IMR-90 (cell line): ENCODE measurements around the gene PRELID3B. TPM values are rescaled to one million over a fixed set of nuclear protein-coding genes. Genes with fewer than 3 reads are reported as not detected.

ENCODE experiments used
- ATAC-seq: fragments of 200-7000 bp; cut with Tn5 transposase; 2 replicates; pipeline ENCODE4 v1.9.1; 2020; ENCODE audit warnings: low read depth, mild to moderate bottlenecking, moderate library complexity
- BruUV-seq: library from RNA; stranded (reverse); fragments of 400-500 nt; replicated peaks from 2 replicates; lab custom pipeline; 2021; lab: Mats Ljungman, UMichigan
- CTCF ChIA-PET: fragments of 300-600 bp; formaldehyde crosslinking; extraction: SDS; loops from one replicate; lab custom pipeline; 2021; ENCODE audit warnings: antibody characterized with exemption; lab: Yijun Ruan, JAX
- POLR2A ChIA-PET: fragments of 300-600 bp; sonication (Branson Sonifier 250); formaldehyde crosslinking; loops from one replicate; lab custom pipeline; 2022; ENCODE audit warnings: antibody characterized with exemption; ENCODE audit not compliant: unreplicated experiment; lab: Charles Lee
- DNase-seq: peaks from one replicate; pipeline ENCODE4 v3.0.0; 2013
- H2AFZ ChIP-seq: replicated peaks from 2 replicates; pipeline ENCODE3; 2013; ENCODE audit warnings: low read length, mild to moderate bottlenecking; ENCODE audit not compliant: poor library complexity
- H2AK5ac ChIP-seq: 2 replicates; pipeline ENCODE4 v1.6.1; 2013; ENCODE audit warnings: low read depth, low read length, inconsistent platforms
- H2AK9ac ChIP-seq: replicated peaks from 2 replicates; pipeline ENCODE3; 2013; ENCODE audit warnings: mild to moderate bottlenecking, low read depth, low read length, moderate library complexity; ENCODE audit not compliant: poor library complexity
- H2BK120ac ChIP-seq: 2 replicates; pipeline ENCODE4 v1.6.1; 2013; ENCODE audit warnings: low read depth, low read length, inconsistent platforms
- H2BK15ac ChIP-seq: 3 replicates; pipeline ENCODE4 v1.6.1; 2013; ENCODE audit warnings: low read depth, low read length, inconsistent platforms
- H2BK20ac ChIP-seq: 2 replicates; pipeline ENCODE4 v1.6.1; 2013; ENCODE audit warnings: low read depth, mild to moderate bottlenecking, inconsistent platforms, low read length, moderate library complexity
- H2BK5ac ChIP-seq: 2 replicates; pipeline ENCODE4 v1.6.1; 2013; ENCODE audit warnings: mild to moderate bottlenecking, low read depth, low read length, inconsistent platforms; ENCODE audit not compliant: poor library complexity, severe bottlenecking
- H3K14ac ChIP-seq: replicated peaks from 2 replicates; pipeline ENCODE4 v1.6.1; 2013; ENCODE audit warnings: low read depth, low read length, inconsistent platforms
- H3K18ac ChIP-seq: 2 replicates; pipeline ENCODE4 v1.6.1; 2013; ENCODE audit warnings: low read depth, low read length, control low read depth
- H3K23ac ChIP-seq: 2 replicates; pipeline ENCODE4 v1.6.1; 2013; ENCODE audit warnings: low read depth, low read length, inconsistent platforms
- H3K27ac ChIP-seq: 2 replicates; pipeline ENCODE4 v1.5.1; 2013; ENCODE audit warnings: mild to moderate bottlenecking, control low read depth, low read length; ENCODE audit not compliant: insufficient read depth
- H3K27me3 ChIP-seq: 2 replicates; pipeline ENCODE4 v1.6.1; 2013; ENCODE audit warnings: low read length; ENCODE audit not compliant: control insufficient read depth, insufficient read depth
- H3K36me3 ChIP-seq: 2 replicates; pipeline ENCODE4 v1.6.1; 2013; ENCODE audit warnings: low read length, mixed read lengths; ENCODE audit not compliant: control insufficient read depth, insufficient read depth
- H3K4ac ChIP-seq: 2 replicates; pipeline ENCODE4 v1.6.1; 2013; ENCODE audit warnings: low read depth, low read length, inconsistent platforms
- H3K4me1 ChIP-seq: 2 replicates; pipeline ENCODE4 v1.6.1; 2013; ENCODE audit warnings: low read length, mixed read lengths; ENCODE audit not compliant: control insufficient read depth, insufficient read depth
- H3K4me2 ChIP-seq: 2 replicates; pipeline ENCODE4 v1.6.1; 2013; ENCODE audit warnings: low read depth, mild to moderate bottlenecking, control low read depth, low read length, moderate library complexity
- H3K4me3 ChIP-seq: 2 replicates; pipeline ENCODE4 v1.5.1; 2013; ENCODE audit warnings: low read depth, mild to moderate bottlenecking, control low read depth, low read length, moderate library complexity; ENCODE audit not compliant: insufficient read depth
- H3K56ac ChIP-seq: 2 replicates; pipeline ENCODE4 v1.6.1; 2013; ENCODE audit warnings: low read length, inconsistent platforms; ENCODE audit not compliant: insufficient read depth; ENCODE audit errors: extremely low read depth
- H3K79me1 ChIP-seq, 2 experiments: 2 replicates each; pipeline ENCODE4 v1.6.1; 2013; ENCODE audit warnings: low read length in 2 of 2, inconsistent platforms in 1 of 2, low read depth in 1 of 2
- H3K9ac ChIP-seq: 2 replicates; pipeline ENCODE4 v1.6.1; 2013; ENCODE audit warnings: low read depth, low read length, control low read depth
- H3K9me1 ChIP-seq: 2 replicates; pipeline ENCODE4 v1.6.1; 2013; ENCODE audit warnings: low read length, inconsistent platforms; ENCODE audit not compliant: insufficient read depth
- H3K9me3 ChIP-seq: 2 replicates; pipeline ENCODE4 v1.6.1; 2013; ENCODE audit warnings: low read length; ENCODE audit not compliant: control insufficient read depth, insufficient read depth
- H4K20me1 ChIP-seq: 2 replicates; pipeline ENCODE4 v1.6.1; 2013; ENCODE audit warnings: low read length, inconsistent platforms; ENCODE audit not compliant: insufficient read depth
- H4K5ac ChIP-seq: 2 replicates; pipeline ENCODE4 v1.6.1; 2013; ENCODE audit warnings: mild to moderate bottlenecking, low read depth, low read length, control low read depth
- H4K8ac ChIP-seq, 2 experiments: 2 replicates each; pipeline ENCODE4 v1.6.1; 2013; ENCODE audit warnings: low read depth in 2 of 2, low read length in 2 of 2, control low read depth in 1 of 2, inconsistent platforms in 1 of 2
- H4K91ac ChIP-seq: 2 replicates; pipeline ENCODE4 v1.6.1; 2013; ENCODE audit warnings: low read depth, low read length, inconsistent platforms; ENCODE audit not compliant: insufficient read depth
- MAFK ChIP-seq: IDR thresholded peaks from 2 replicates; pipeline ENCODE4 v1.6.1; 2012; ENCODE audit warnings: low read depth, low read length, improper control_type of control experiment
- NFE2L2 ChIP-seq: fragments of 150-350 bp; IDR thresholded peaks from 2 replicates; pipeline ENCODE4 v1.6.1; 2016; ENCODE audit warnings: low read depth, mild to moderate bottlenecking, low read length
- RCOR1 ChIP-seq: IDR thresholded peaks from 2 replicates; pipeline ENCODE4 v1.6.1; 2012; ENCODE audit warnings: mild to moderate bottlenecking, low read length, improper control_type of control experiment; ENCODE audit not compliant: insufficient replicate concordance
- WGBS, 2 experiments: methylation state at CpG; one replicate each; pipeline versions ENCODE4 v1.1.5 to v1.1.7; 2013; ENCODE audit warnings: missing lambda C conversion rate in 2 of 2; ENCODE audit not compliant: insufficient read length in 1 of 2; ENCODE audit errors: extremely low coverage in 2 of 2; 5-methylcytosine and 5-hydroxymethylcytosine counted together
- dilution Hi-C: fragments of 300-500 bp; cut with HindIII; formaldehyde crosslinking; loops from one replicate; pipeline ENCODE4 v1.14.3; 2018; ENCODE audit warnings: low sequenced_read_pairs; ENCODE audit not compliant: unreplicated experiment
- in situ Hi-C: fragments of 300-500 bp; cut with MboI; formaldehyde crosslinking; loops from 3 replicates; pipeline ENCODE4 v1.14.3; 2019; ENCODE audit warnings: low sequenced_read_pairs, inconsistent platforms, mixed read lengths
- intact Hi-C: fragments of 100-400 bp; cut with micrococcal nuclease; formaldehyde crosslinking; loops from 2 replicates; pipeline ENCODE4 v1.10.0; 2022
- polyA plus RNA-seq, 3 experiments: library from polyadenylated mRNA; depleted of rRNA; stranded (reverse); fragments of >200 nt; gene quantifications; 2 replicates each; pipeline ENCODE4 v1.2.3, GENCODE V29; 2012; ENCODE audit warnings: low replicate concordance in 1 of 3
- total RNA-seq: library from RNA; depleted of rRNA; stranded (reverse); fragments of >200 nt; gene quantifications from 2 replicates; pipeline ENCODE4 v1.2.3, GENCODE V29; 2012
- TF ChIP-seq, protein P1 (sequence below): conservative IDR thresholded peaks from 2 replicates; pipeline ENCODE4 v1.5.1; 2012; ENCODE audit warnings: mild to moderate bottlenecking, low read depth, low read length, improper control_type of control experiment

Gene PRELID3B
- total and polyA plus RNA-seq, 2 of the 4 experiments (the other 2 are of a cell fraction): 24.8 to 41.9 TPM

DNA sequence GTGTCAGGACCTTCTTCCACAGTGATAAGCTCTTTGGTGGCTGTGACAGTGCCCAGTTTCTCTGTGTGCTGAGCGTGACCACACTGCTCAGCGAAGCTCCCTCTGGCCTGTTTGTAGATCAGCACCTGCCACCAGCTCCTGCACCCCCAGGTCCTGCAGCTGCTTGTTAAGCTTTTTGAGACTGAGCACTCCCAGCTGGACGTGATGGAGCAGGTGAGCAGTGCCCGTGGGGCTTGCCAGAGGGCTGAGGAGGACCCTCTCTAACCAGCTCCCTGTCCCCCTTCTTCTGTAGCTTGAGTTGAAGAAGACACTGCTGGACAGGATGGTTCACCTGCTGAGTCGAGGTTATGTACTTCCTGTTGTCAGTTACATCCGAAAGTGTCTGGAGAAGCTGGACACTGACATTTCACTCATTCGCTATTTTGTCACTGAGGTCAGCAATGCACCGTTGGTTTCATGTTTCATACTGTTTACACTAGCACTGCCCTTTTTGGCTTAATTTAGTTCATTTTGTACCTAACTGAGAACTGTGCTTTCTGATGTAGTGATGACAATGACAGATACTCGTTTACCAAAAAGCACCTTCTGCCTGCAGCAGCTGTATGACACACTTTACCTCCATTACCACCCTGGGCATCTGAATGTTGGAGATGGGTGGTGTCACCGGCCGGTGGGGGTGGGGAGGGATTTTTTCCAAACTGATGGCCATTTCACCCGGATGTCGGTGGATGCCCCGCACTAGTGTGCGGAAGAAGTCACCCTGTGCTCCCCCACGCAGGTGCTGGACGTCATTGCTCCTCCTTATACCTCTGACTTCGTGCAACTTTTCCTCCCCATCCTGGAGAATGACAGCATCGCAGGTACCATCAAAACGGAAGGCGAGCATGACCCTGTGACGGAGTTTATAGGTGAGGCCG, 49.0 kb downstream of the PRELID3B start (continued):
- TF ChIP-seq MAFK: no peak
- no peak for TF ChIP-seq NFE2L2

DNA sequence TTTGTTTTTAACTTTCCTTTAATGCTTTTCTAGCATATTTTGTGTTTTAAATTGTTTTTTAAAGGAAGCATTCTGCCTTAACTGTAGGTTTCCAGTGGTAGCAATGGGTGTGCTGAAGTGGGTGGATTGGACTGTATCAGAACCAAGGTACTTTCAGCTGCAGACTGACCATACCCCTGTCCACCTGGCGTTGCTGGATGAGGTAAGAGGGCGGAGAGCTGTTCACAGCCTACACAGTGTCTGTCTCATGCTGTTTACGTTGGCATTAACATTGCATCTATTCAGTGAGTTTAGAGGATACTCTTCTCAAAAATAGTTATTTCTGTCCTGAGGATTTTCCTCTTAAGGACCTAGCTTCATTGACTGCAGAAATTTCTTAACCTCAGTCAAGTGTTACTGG, 49.7 kb downstream of the PRELID3B start:
- Histone ChIP-seq H3K56ac (no peak overlapping the region), H2BK120ac (no peak overlapping the region), H4K8ac (no peak overlapping the region), H3K23ac (no peak overlapping the region; the same call in 1 of the 2 replicates), H3K79me1 (peaks cover 18 to 48% of the 10 kb centered on the region in 2 experiments), H3K27me3 (no peaks in the 10 kb centered on the region), H3K9me1 (peaks cover 20% of the 10 kb centered on the region), H4K20me1 (peaks cover 15% of the 10 kb centered on the region), H2AFZ (no peak overlapping the region), H2BK5ac (no peak overlapping the region), H3K9me3 (no peaks in the 10 kb centered on the region), H2AK5ac (no peak overlapping the region), H3K27ac (no peak overlapping the region), H2BK15ac (no peak overlapping the region), H3K36me3 (peaks cover 72% of the 10 kb centered on the region), H2AK9ac (no peak overlapping the region), H4K91ac (no peak overlapping the region), H3K4me3 (no peak overlapping the region), H3K4ac (no peak overlapping the region), H4K5ac (no peak overlapping the region), H3K4me2 (no peak overlapping the region), H2BK20ac (no peak overlapping the region), H3K4me1 (peaks cover 6% of the 10 kb centered on the region; the same call in 1 of the 2 replicates), H3K9ac (no peak overlapping the region), H3K14ac (no peak overlapping the region), H3K18ac (no peak overlapping the region)
- dilution Hi-C loops: no loop called here
- in situ Hi-C loops: no loop called here
- WGBS, 2 experiments: no CpG with 5 or more reads among the region's 3 CpGs
- DNase-seq: no peak
- ChIA-PET CTCF (interaction anchor here (0.8 kb wide), 1 partner anchor 85 kb away, joined by 4 read pairs; no protein-coding TSS in a partner anchor), POLR2A (interaction anchor here (0.6 kb wide), 1 partner anchor 10 kb away, joined by 3 read pairs; no protein-coding TSS in a partner anchor)
- intact Hi-C loops: no loop called here
- no TSS peak for BruUV-seq
- no peak for ATAC-seq
- TF ChIP-seq, protein P1, sequence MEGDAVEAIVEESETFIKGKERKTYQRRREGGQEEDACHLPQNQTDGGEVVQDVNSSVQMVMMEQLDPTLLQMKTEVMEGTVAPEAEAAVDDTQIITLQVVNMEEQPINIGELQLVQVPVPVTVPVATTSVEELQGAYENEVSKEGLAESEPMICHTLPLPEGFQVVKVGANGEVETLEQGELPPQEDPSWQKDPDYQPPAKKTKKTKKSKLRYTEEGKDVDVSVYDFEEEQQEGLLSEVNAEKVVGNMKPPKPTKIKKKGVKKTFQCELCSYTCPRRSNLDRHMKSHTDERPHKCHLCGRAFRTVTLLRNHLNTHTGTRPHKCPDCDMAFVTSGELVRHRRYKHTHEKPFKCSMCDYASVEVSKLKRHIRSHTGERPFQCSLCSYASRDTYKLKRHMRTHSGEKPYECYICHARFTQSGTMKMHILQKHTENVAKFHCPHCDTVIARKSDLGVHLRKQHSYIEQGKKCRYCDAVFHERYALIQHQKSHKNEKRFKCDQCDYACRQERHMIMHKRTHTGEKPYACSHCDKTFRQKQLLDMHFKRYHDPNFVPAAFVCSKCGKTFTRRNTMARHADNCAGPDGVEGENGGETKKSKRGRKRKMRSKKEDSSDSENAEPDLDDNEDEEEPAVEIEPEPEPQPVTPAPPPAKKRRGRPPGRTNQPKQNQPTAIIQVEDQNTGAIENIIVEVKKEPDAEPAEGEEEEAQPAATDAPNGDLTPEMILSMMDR: no peak
- TF ChIP-seq RCOR1: no peak
